OCI-LY3 (cell line): ENCODE results near the gene C2.
A peak's percentile ranks its signal among the peaks of the same experiment; 100 is the strongest.

Source experiments
- CTCF ChIP-seq: fragments of 200-600, 300-600 bp; sonication (generic); IDR thresholded peaks from 2 replicates; pipeline ENCODE4 v1.5.1; 2014; ENCODE audit warnings: antibody characterized with exemption, low read length, low read depth
- EZH2phosphoT487 ChIP-seq: fragments of 200-600 bp; shearing (Covaris generic); IDR thresholded peaks from 2 replicates; pipeline ENCODE4 v1.6.1; 2018; ENCODE audit warnings: antibody characterized with exemption, mixed run types, low read depth

- TF ChIP-seq CTCF, result peak; percentile 52
- TF ChIP-seq EZH2phosphoT487, result no peak
Measured at GRCh38 chr6:31922942-31923341, 4.6 kb upstream of the C2 start.
